PC-3 (cell line): ENCODE measurements around the gene CLCN5.

ENCODE experiments used
- CTCF ChIP-seq: fragments of 300-600 bp; sonication (generic); conservative IDR thresholded peaks from 2 replicates; pipeline ENCODE4 v1.5.1; 2017; ENCODE audit warnings: antibody characterized with exemption, low read depth, mild to moderate bottlenecking, low read length
- EZH2phosphoT487 ChIP-seq: fragments of 300-600 bp; sonication (generic); IDR thresholded peaks from 2 replicates; pipeline ENCODE4 v1.6.1; 2018; ENCODE audit warnings: mild to moderate bottlenecking, antibody characterized with exemption, low read length, borderline replicate concordance

DNA sequence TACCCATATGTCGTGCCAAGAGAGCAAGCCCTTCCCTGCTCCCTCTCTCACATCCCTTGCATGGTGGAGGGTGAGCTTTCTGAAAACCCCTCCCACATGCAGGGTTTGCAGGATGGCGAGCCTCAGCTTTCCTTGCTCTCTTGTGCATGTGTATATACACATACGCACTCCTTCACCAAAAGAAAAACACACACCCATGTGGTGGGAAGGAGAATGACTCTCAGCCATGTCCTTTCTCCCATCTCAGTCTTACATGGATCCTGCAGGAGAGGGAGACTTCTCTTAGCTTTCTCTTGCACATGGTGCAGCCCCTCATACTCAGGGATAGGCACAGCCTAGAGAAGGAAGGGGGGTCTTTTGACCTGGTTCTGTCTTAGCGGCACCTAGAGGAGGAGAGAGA, 81.1 kb downstream of the CLCN5 start:
- no peak for TF ChIP-seq EZH2phosphoT487
- 0 out of 2 replicates have a peak, but pooled peaks have one; percentile 13 for TF ChIP-seq CTCF
